Measurements from ENCODE around the gene ATF6.
"Not testable (repeated sequence)": the region's sequence is repeated elsewhere in the genome, so short reads cannot be mapped to it uniquely, and the experiment has no call there.

The ATF6 gene

DNA sequence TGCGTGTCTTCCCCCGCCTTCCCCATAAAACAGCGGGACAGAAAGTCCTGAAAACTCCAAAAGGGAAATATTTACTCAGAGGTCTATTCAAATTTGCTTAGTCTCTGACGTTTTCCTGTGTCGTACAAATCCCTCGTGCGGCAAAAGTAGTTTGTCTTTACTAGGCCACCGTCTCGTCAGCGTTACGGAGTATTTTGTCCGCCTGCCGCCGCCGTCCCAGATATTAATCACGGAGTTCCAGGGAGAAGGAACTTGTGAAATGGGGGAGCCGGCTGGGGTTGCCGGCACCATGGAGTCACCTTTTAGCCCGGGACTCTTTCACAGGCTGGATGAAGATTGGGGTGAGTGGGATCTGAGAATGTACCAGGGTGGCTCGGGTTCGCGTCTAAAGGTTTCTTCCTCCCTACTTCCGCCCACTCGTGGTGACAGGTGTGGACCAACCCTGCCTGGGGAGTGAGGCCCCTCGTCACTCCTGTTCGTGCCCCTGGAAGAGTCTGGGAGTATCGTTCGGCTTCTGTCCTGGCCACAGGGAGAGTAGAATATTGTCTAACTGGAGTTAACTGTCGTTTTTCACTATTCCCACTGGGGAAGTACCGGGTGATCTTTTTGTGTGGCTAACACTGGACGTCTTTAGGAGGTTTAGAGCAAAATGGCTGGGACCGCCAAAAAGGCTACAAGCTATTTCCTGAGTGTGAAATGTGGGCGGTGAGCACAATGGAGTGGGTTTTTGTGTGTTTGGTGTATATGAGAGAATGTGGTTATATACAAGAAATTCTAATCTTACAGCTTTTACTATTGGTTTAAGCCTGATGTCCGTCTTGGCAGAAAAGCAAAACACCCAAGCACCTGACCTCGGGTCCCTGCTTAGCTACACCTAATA, at the start of gene ATF6:
TSS of gene ATF6 (plus strand) at position 219 of the 880 bp plus-strand sequence. CDS start at position 260, 41 bp downstream.
- DNase-seq: peak; percentile 86

GRCh38 chr1:161718559-161719324, 47.4 kb upstream of the ATF6 start:
- DNase-seq: no peak

DNA sequence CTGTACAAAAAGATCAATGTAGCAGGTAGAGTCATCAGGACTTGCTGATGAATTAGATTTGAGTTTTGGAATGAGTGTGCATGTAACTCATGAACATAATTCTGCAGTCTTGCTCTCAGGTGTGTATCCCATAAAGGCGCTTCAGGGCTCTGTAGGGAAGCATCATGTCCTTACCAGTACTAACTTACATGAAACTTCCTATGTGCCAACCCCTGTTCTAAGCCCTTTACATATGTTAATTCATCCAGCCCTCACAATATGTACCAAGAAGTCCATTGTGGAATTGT, 46.9 kb upstream of the ATF6 start:
- DNase-seq: no peak

- no peak for DNase-seq
Measured at GRCh38 chr1:161720422-161720821, 45.7 kb upstream of the ATF6 start.

- no peak for DNase-seq
Measured at GRCh38 chr1:161720956-161721737, 45.0 kb upstream of the ATF6 start, which contains the start of gene FCRLB. TSS of gene FCRLB (plus strand) at chr1:161721544. CDS start at chr1:161722673, 1,129 bp downstream.

GRCh38 chr1:161721738-161722343, 44.3 kb upstream of the ATF6 start:
- no peak for DNase-seq

GRCh38 chr1:161722406-161722805, 43.7 kb upstream of the ATF6 start:
- DNase-seq: no peak

GRCh38 chr1:161723459-161724141, 42.5 kb upstream of the ATF6 start:
- no peak for DNase-seq

GRCh38 chr1:161725258-161725907, 40.7 kb upstream of the ATF6 start:
- DNase-seq: not testable (repeated sequence)

DNA sequence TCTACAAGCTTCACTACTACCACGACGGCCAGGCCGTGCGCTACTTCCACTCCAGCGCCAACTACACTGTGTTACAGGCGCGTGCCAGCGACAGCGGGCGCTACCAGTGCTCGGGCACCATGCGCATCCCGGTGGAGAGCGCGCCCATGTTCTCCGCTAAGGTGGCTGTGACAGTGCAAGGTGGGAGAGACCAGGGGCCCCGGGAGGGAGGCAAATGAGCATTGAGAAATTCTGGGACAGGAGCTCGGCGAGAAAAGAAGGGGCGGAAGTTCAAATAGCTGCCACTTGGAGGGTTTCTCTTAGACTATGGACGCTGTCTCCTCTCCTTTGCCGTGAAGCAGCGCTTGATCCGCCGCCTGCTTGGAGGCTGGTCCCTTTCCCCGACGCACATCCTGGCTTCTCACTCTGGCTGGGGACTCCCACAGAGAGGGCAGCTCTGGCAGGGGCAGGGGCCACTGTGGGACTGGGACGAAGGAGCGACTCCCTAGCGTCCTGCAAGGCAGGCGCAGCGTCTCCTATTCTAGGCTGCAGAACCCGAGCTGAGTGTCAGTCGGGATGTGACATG, 40.1 kb upstream of the ATF6 start:
- peak; percentile 25 for DNase-seq

- DNase-seq: peak; percentile 61
Measured at GRCh38 chr1:161726473-161727255, 39.5 kb upstream of the ATF6 start.

DNA sequence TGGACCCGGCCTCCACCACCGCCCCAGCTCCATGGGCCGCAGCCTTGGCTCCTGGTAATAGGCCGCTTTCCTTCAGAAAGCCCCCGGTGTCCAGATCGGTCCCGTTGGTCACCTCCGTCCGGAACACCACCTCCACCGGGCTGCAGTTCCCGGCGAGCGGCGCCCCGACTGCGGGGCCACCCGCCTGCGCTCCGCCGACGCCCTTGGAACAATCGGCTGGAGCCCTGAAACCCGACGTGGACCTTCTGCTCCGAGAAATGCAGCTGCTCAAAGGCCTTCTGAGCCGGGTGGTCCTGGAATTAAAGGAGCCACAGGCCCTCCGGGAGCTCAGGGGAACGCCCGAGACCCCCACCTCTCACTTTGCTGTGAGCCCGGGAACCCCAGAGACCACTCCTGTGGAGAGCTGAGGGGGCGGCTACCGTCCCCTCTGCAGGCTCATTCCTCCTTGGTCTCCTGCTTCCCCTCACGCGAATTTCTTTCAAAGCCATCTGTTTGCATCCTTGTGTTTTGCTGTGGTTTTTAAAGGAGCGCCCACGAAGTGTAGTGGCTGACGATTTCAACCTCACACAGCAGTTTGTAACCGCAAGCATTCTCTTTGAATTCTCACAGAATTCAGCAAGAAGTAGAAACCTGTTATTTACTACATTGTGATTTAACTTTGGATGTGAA, 38.7 kb upstream of the ATF6 start:
- peak; percentile 36 for DNase-seq

GRCh38 chr1:161728376-161729226, 37.5 kb upstream of the ATF6 start:
- no peak for DNase-seq

- DNase-seq: peak; percentile 61
Measured at GRCh38 chr1:161730050-161730564, 36.0 kb upstream of the ATF6 start.

DNA sequence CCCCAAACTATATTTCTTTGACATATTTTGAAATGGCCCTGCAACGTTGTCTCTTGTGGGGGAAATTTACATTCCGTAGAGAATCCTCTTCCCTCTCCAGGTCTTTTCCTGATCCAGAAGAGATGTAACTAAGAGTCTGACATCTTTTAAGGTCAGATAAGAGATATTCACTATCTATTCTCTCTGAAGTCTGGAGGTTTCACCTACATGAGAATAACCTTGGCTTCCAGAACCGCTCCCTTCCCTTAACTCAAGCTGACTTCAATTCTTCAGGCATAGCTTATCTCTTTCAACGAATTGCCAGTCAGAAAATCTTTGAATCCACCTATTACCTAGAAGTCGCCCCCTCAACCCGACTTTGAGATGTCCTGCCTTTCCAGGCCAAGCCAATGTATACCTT, 34.9 kb upstream of the ATF6 start:
- no peak for DNase-seq

DNA sequence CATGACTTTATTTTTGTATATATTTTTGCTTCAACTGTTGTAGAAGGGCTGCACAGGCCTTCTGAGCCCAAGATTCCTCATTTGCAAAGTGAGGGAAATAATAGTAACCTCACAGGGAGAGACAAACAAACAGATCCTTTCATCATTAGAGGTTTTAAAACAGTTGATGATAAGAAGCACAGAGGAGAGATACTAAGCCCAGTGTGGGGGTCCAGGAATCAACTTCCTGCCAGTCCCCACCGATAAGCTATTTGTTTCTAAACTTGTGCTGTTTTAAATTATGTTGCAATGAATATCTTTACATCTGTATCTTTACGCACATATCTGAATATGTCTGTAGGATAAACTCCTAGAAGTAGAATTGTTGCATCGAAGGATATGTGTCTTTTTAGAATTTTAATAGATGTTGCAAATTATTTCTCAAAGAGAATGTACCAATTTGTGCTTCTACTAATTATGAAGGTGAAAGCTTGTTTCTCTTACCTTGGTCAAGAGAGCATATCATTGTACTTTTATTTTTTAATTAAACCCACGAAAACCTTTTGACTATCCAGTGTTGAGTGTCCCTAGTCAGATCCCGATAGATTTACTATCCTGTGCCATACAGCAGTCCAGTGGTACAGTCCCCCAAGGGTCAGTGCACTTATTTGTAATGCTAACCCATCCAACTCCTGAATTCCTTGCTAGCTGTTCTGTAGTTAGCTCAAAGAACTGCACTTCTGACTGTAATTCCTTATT, 34.0 kb upstream of the ATF6 start:
- no peak for DNase-seq

DNA sequence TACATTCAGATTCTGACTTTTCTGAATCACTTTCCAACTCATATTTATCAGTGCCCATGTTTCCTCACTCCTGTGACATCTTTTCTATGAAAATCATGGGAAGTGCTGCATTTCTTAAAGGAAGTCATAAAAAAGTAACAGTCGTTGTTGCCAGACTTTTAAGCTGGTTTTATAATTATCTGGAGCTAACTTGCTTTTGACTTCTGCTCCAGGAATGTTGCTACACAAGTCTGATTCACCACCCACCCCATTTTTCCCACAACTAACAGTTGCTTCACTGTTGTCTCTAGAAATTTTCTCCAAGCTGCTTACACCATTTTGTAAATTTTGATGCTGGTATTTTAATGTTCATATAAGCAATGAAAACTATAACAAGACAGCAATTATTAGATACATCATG, 32.6 kb upstream of the ATF6 start:
- DNase-seq: no peak

DNA sequence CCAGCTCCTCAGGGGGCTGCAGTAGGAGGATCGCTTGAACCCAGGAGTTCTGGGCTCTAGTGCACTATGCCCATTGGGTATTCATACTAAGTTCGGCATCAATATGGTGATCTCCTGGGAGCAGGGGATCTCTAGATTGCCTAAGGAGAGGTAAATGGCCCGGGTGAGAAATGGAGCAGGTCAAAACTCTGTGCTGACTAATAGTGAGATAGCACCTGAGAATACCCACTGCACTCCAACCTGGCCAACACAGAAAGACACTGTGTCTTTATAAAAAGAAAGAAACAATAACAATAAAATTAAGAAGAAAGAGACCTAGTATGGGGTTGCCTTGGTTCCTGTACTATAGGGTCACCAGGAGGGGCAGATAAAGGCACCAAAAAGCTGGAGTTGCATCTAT, 30.3 kb upstream of the ATF6 start:
- no peak for DNase-seq
